GM12892 (cell line): ENCODE results near the gene GLMN.

Experiments used
- POLR2AphosphoS5 ChIP-seq: IDR thresholded peaks from 2 replicates; pipeline ENCODE4 v1.6.1; 2011; ENCODE audit warnings: low read depth, low read length, control low read depth
- TAF1 ChIP-seq: IDR thresholded peaks from 2 replicates; pipeline ENCODE4 v1.6.1; 2011; ENCODE audit warnings: low read depth, mild to moderate bottlenecking, control low read depth, low read length, borderline replicate concordance

- TF ChIP-seq TAF1 (no peak), POLR2AphosphoS5 (no peak)
These were observed 44.3 kb upstream of the GLMN start for GRCh38 chr1:92343061-92343460.
